ENCODE measurements around the gene PLCL2. TPM values are rescaled to one million over a fixed set of nuclear protein-coding genes. Genes with fewer than 3 reads are reported as not detected.

PLCL2 gene
- total RNA-seq, 4 donors from 2014 or later = 4.1 to 9.1 (median 6.7) TPM

GRCh38 chr3:16909802-16910201, 25.0 kb downstream of the PLCL2 start:
- Histone ChIP-seq H3K36me3 (no peaks in the 10 kb centered on the region), H3K4me1 (peaks cover 0 to 38% (median 8%) of the 10 kb centered on the region in 4 donors), H3K27ac (replicated peaks in 1 of 4) (no peak overlapping the region), H3K27me3 (no peaks in the 10 kb centered on the region), H3K9me3 (no peaks in the 10 kb centered on the region), H3K4me3 (no peak overlapping the region)
- 100% methylated on average over 3 of the region's 3 CpGs for WGBS
- intact Hi-C loops (cut with DNase I) = no loop called here
- TF ChIP-seq CTCF (IDR thresholded peaks at IDR 0.05) = no peak
- TF ChIP-seq POLR2AphosphoS5 (IDR thresholded peaks at IDR 0.05) = no peak
- no peak for TF ChIP-seq POLR2A (IDR thresholded peaks at IDR 0.05; ENCODE audit: low read depth)
- TF ChIP-seq EP300 (IDR thresholded peaks at IDR 0.05) = no peak
- DNase-seq (ENCODE audit: extremely low spot score) = no peak

- DNase-seq (ENCODE audit: extremely low spot score) = no peak
- intact Hi-C loops (cut with DNase I) = no loop called here
- Histone ChIP-seq H3K27ac (replicated peaks in 1 of 4) (no peak overlapping the region), H3K27me3 (no peaks in the 10 kb centered on the region), H3K4me3 (no peak overlapping the region), H3K36me3 (no peaks in the 10 kb centered on the region), H3K4me1 (peaks cover 0 to 38% (median 8%) of the 10 kb centered on the region in 4 donors), H3K9me3 (no peaks in the 10 kb centered on the region)
- TF ChIP-seq POLR2AphosphoS5 (IDR thresholded peaks at IDR 0.05) (no peak), CTCF (IDR thresholded peaks at IDR 0.05) (no peak), POLR2A (IDR thresholded peaks at IDR 0.05; ENCODE audit: low read depth) (no peak), EP300 (IDR thresholded peaks at IDR 0.05) (no peak)
- WGBS = 92% methylated on average over 3 of the region's 3 CpGs
These were observed 25.5 kb downstream of the PLCL2 start for GRCh38 chr3:16910207-16910606.

GRCh38 chr3:16911916-16912315, 27.2 kb downstream of the PLCL2 start:
- Histone ChIP-seq H3K36me3 (no peaks in the 10 kb centered on the region), H3K27me3 (no peaks in the 10 kb centered on the region), H3K4me3 (no peak overlapping the region), H3K27ac (replicated peaks in 1 of 4) (no peak overlapping the region), H3K4me1 (peaks cover 0 to 30% (median 3%) of the 10 kb centered on the region in 4 donors), H3K9me3 (no peaks in the 10 kb centered on the region)
- 91% methylated on average over 2 of the region's 2 CpGs for WGBS
- TF ChIP-seq CTCF (IDR thresholded peaks at IDR 0.05) (no peak), POLR2A (IDR thresholded peaks at IDR 0.05; ENCODE audit: low read depth) (no peak), POLR2AphosphoS5 (IDR thresholded peaks at IDR 0.05) (no peak), EP300 (IDR thresholded peaks at IDR 0.05) (no peak)
- intact Hi-C loops (cut with DNase I) = no loop called here
- no peak for DNase-seq (ENCODE audit: extremely low spot score)

- H3K4me1 ChIP-seq = peaks cover 0 to 26% (median 0%) of the 10 kb centered on the region in 4 donors
- no peaks in the 10 kb centered on the region for H3K36me3 ChIP-seq
- H3K27me3 ChIP-seq = no peaks in the 10 kb centered on the region
- no peaks in the 10 kb centered on the region for H3K9me3 ChIP-seq
- 91% methylated on average over 3 of the region's 3 CpGs for WGBS
- no peak for TF ChIP-seq POLR2A (IDR thresholded peaks at IDR 0.05; ENCODE audit: low read depth)
- no peak for TF ChIP-seq CTCF (IDR thresholded peaks at IDR 0.05)
- TF ChIP-seq EP300 (IDR thresholded peaks at IDR 0.05) = no peak
- TF ChIP-seq POLR2AphosphoS5 (IDR thresholded peaks at IDR 0.05) = no peak
- intact Hi-C loops (cut with DNase I) = no loop called here
- no peak for DNase-seq (ENCODE audit: extremely low spot score)
- no peak overlapping the region for H3K27ac ChIP-seq (replicated peaks in 1 of 4)
- H3K4me3 ChIP-seq = no peak overlapping the region
These were observed 27.9 kb downstream of the PLCL2 start for GRCh38 chr3:16912400-16913263.

Measured in esophagus muscularis mucosa (tissue), 4 donors.